ENCODE measurements around the gene PRR16.

Gene PRR16

GRCh38 chr5:120703918-120704587, 240.0 kb downstream of the PRR16 start:
- DNase-seq (ENCODE audit: extremely low read depth in 1 of 2, low read depth in 1 of 2): no peak

DNA sequence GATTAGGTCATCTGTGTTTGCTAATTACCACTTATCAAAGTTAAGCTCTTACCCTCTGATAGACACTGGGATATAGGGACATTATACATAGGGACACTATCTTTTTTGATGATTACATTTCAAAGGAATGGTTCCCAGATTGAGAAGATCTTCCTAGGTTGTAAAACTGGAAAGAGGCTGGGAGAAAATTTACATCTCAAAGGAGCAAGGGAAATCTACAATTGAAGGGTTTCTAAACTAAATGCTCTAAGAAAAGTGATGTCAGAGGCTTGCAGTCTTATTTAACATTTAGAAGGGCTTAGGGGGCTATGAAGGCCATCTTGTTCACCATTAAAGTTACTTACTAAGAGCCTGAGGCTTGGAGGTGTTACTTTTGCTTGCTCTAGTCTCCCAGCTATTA, 242.8 kb downstream of the PRR16 start:
- DNase-seq (ENCODE audit: extremely low read depth in 1 of 2, low read depth in 1 of 2): no peak

DNA sequence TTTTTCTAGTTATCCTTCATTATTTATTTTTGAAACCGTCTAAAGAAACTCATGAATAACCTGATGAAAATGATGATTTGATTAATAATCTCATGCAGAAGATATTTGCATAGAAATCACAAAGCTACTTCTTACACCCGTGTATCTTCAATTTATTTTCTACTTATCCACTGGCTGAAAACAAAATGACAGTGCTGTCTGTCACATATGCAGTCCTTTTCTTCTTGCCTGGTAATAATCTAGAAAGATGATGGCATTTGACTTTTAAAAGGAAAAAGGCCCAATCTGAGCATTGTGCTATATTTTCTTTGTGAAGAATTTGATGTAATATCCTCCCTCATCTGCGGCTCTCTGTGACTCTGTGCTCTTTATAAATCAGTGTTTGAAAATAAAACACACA, 253.3 kb downstream of the PRR16 start:
- DNase-seq (ENCODE audit: extremely low read depth in 1 of 2, low read depth in 1 of 2): no peak

- DNase-seq (ENCODE audit: extremely low read depth in 1 of 2, low read depth in 1 of 2): no peak
Measured at GRCh38 chr5:120730214-120730613, 266.1 kb downstream of the PRR16 start.

GRCh38 chr5:120734033-120734432, 269.9 kb downstream of the PRR16 start:
- DNase-seq (ENCODE audit: extremely low read depth in 1 of 2, low read depth in 1 of 2): no peak

DNA sequence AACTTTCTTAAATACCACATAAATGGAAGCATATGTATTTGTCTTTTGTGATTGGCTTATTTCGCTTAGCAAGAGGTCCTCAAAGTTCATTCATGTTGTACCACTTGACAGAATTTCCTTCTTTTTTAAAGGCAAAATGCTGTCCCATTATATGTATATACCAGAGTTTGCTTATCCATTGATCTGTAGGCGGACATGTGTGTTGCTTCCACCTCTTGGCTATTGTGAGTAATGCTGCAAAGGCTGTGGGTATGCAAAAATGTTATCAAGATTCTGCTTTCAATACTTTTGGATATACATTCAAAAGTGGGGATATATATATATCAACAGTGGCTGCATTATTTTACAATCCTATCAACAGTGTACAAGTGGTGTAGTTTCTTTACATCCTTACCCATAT, 271.0 kb downstream of the PRR16 start:
- DNase-seq (ENCODE audit: extremely low read depth in 1 of 2, low read depth in 1 of 2): no peak
